Measurements from ENCODE around the gene C1QTNF6. TPM values are rescaled to one million over a fixed set of nuclear protein-coding genes. Genes with fewer than 3 reads are reported as not detected.

Gene C1QTNF6
- total RNA-seq, 1 donor from 2014 or later: 13.0 TPM

GRCh38 chr22:37162221-37163095 lies 25.6 kb downstream of the C1QTNF6 start:
- DNase-seq (ENCODE audit: low spot score): no peak

- DNase-seq (ENCODE audit: low spot score): no peak
Measured at GRCh38 chr22:37161443-37161842, 26.6 kb downstream of the C1QTNF6 start.

- no peak for DNase-seq (ENCODE audit: low spot score)
Measured at GRCh38 chr22:37160027-37160426, 28.0 kb downstream of the C1QTNF6 start.

GRCh38 chr22:37158963-37159290 lies 29.1 kb downstream of the C1QTNF6 start:
- no peak for DNase-seq (ENCODE audit: low spot score)

- DNase-seq (ENCODE audit: low spot score): no peak
Measured at GRCh38 chr22:37157516-37158285, 30.3 kb downstream of the C1QTNF6 start.

- DNase-seq (ENCODE audit: low spot score): no peak
Measured at GRCh38 chr22:37156686-37157435, 31.2 kb downstream of the C1QTNF6 start.

- DNase-seq (ENCODE audit: low spot score): no peak
Measured at GRCh38 chr22:37155971-37156370, 32.1 kb downstream of the C1QTNF6 start.

GRCh38 chr22:37154925-37155712 lies 32.9 kb downstream of the C1QTNF6 start:
- no peak for DNase-seq (ENCODE audit: low spot score)

GRCh38 chr22:37153901-37154300 lies 34.1 kb downstream of the C1QTNF6 start:
- DNase-seq (ENCODE audit: low spot score): no peak

- DNase-seq (ENCODE audit: low spot score): no peak
Measured at GRCh38 chr22:37151401-37151800, 36.6 kb downstream of the C1QTNF6 start.

- no peak for DNase-seq (ENCODE audit: low spot score)
Measured at GRCh38 chr22:37150701-37151100, 37.3 kb downstream of the C1QTNF6 start.

- no peak for DNase-seq (ENCODE audit: low spot score)
Measured at GRCh38 chr22:37148742-37149665, 39.0 kb downstream of the C1QTNF6 start.

- no peak for DNase-seq (ENCODE audit: low spot score)
Measured at GRCh38 chr22:37148031-37148651, 39.9 kb downstream of the C1QTNF6 start.

GRCh38 chr22:37147186-37147990 lies 40.7 kb downstream of the C1QTNF6 start:
- no peak for DNase-seq (ENCODE audit: low spot score)

GRCh38 chr22:37146507-37147180 lies 41.4 kb downstream of the C1QTNF6 start:
- no peak for DNase-seq (ENCODE audit: low spot score)

- no peak for DNase-seq (ENCODE audit: low spot score)
Measured at GRCh38 chr22:37146051-37146385, 42.0 kb downstream of the C1QTNF6 start.

GRCh38 chr22:37145180-37146050 lies 42.6 kb downstream of the C1QTNF6 start:
- no peak for DNase-seq (ENCODE audit: low spot score)

GRCh38 chr22:37144180-37144554 lies 43.9 kb downstream of the C1QTNF6 start:
- no peak for DNase-seq (ENCODE audit: low spot score)
